ENCODE results near the gene PML.
"Not testable (repeated sequence)": the region's sequence is repeated elsewhere in the genome, so short reads cannot be mapped to it uniquely, and the experiment has no call there.

DNA sequence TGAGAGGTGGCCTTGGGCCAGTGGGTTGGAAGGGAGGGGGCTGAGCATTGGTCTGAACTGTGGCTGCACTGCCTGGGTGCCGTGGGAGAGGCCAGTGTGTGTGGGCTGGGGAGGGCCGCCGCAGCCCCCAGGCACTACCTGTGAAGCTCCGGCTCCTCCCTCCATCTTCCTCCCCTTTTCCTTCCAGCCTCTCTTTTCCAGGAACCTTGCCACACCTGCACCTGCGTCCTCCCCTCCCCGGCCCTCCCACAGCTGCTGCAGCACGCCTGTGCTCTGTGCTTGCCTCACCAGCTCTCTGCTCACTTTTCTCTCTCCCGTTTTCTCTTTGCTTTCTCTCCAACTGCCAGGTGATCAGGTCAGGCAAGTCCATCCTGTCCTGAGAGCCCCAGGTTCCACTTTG is 70.3 kb downstream of the PML start:
- TF ChIP-seq, protein P1, sequence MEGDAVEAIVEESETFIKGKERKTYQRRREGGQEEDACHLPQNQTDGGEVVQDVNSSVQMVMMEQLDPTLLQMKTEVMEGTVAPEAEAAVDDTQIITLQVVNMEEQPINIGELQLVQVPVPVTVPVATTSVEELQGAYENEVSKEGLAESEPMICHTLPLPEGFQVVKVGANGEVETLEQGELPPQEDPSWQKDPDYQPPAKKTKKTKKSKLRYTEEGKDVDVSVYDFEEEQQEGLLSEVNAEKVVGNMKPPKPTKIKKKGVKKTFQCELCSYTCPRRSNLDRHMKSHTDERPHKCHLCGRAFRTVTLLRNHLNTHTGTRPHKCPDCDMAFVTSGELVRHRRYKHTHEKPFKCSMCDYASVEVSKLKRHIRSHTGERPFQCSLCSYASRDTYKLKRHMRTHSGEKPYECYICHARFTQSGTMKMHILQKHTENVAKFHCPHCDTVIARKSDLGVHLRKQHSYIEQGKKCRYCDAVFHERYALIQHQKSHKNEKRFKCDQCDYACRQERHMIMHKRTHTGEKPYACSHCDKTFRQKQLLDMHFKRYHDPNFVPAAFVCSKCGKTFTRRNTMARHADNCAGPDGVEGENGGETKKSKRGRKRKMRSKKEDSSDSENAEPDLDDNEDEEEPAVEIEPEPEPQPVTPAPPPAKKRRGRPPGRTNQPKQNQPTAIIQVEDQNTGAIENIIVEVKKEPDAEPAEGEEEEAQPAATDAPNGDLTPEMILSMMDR (conservative IDR thresholded peaks at IDR 0.05) = not testable (repeated sequence)
- not testable (repeated sequence) for TF ChIP-seq EZH2 (IDR thresholded peaks at IDR 0.05; ENCODE audit: low read depth)

Data from PC-9 (cell line).